MM.1S (cell line): ENCODE measurements around the gene OSBPL5.

Experiments used
- DNase-seq: peaks from one replicate; pipeline ENCODE4 v3.0.0-alpha.2; 2015
- H2AFZ ChIP-seq: fragments of 300-600 bp; sonication (generic); 2 replicates; pipeline ENCODE4 v1.6.0; 2016; ENCODE audit warnings: antibody characterized with exemption, low read length
- H3F3A ChIP-seq: fragments of 300-600 bp; sonication (generic); 2 replicates; pipeline ENCODE4 v1.6.1; 2016; ENCODE audit warnings: mild to moderate bottlenecking, antibody characterized with exemption, low read length, moderate library complexity, mixed read lengths; ENCODE audit not compliant: insufficient read depth
- H3K27ac ChIP-seq: fragments of 300-600 bp; sonication (generic); 2 replicates; pipeline ENCODE4 v1.5.1; 2016; ENCODE audit warnings: mild to moderate bottlenecking, low read length
- H3K27me3 ChIP-seq: fragments of 300-600 bp; sonication (generic); replicated peaks from 2 replicates; pipeline ENCODE4 v1.6.0; 2016; ENCODE audit warnings: low read length; ENCODE audit not compliant: insufficient read depth
- H3K36me3 ChIP-seq: fragments of 300-600 bp; sonication (generic); replicated peaks from 2 replicates; pipeline ENCODE4 v1.6.1; 2016; ENCODE audit warnings: mild to moderate bottlenecking, low read length, mixed read lengths; ENCODE audit not compliant: insufficient read depth
- H3K4me1 ChIP-seq: fragments of 300-600 bp; sonication (generic); 2 replicates; pipeline ENCODE4 v1.6.1; 2016; ENCODE audit warnings: low read length, mixed read lengths
- H3K4me2 ChIP-seq: fragments of 300-600 bp; sonication (generic); 2 replicates; pipeline ENCODE4 v1.6.0; 2016; ENCODE audit warnings: low read depth, low read length
- H3K4me3 ChIP-seq: fragments of 300-600 bp; sonication (generic); 2 replicates; pipeline ENCODE4 v1.5.1; 2016; ENCODE audit warnings: low read length, mixed read lengths
- H3K79me2 ChIP-seq: fragments of 300-600 bp; sonication (generic); 2 replicates; pipeline ENCODE4 v1.6.1; 2016; ENCODE audit warnings: mixed run types, low read length, mixed read lengths
- H3K9ac ChIP-seq: fragments of 300-600 bp; sonication (generic); 2 replicates; pipeline ENCODE4 v1.6.1; 2016; ENCODE audit warnings: low read length, mixed read lengths
- H3K9me2 ChIP-seq: fragments of 300-600 bp; sonication (generic); replicated peaks from 2 replicates; pipeline ENCODE4 v1.6.1; 2016; ENCODE audit warnings: mild to moderate bottlenecking, low read length, mixed read lengths; ENCODE audit not compliant: insufficient read depth
- H3K9me3 ChIP-seq: fragments of 300-600 bp; sonication (generic); replicated peaks from 2 replicates; pipeline ENCODE4 v1.6.1; 2016; ENCODE audit warnings: mild to moderate bottlenecking, low read length, mixed read lengths; ENCODE audit not compliant: insufficient read depth
- H4K20me1 ChIP-seq: fragments of 300-600 bp; sonication (generic); 2 replicates; pipeline ENCODE4 v1.6.1; 2016; ENCODE audit warnings: mild to moderate bottlenecking, low read length, moderate library complexity, mixed read lengths; ENCODE audit not compliant: insufficient read depth
- EZH2 ChIP-seq: fragments of 300-600 bp; sonication (generic); optimal IDR thresholded peaks from 2 replicates; pipeline ENCODE3; 2017; ENCODE audit warnings: low read depth, mild to moderate bottlenecking, antibody characterized with exemption, low read length, mixed read lengths
- EZH2phosphoT487 ChIP-seq: fragments of 300-600 bp; sonication (generic); IDR thresholded peaks from 2 replicates; pipeline ENCODE4 v1.6.1; 2018; ENCODE audit warnings: antibody characterized with exemption, low read length
- TF ChIP-seq, protein P1 (sequence below): fragments of 300-600 bp; sonication (generic); IDR thresholded peaks from 2 replicates; pipeline ENCODE4 v1.5.1; 2016; ENCODE audit warnings: antibody characterized with exemption, low read length, mixed read lengths

The OSBPL5 gene

DNA sequence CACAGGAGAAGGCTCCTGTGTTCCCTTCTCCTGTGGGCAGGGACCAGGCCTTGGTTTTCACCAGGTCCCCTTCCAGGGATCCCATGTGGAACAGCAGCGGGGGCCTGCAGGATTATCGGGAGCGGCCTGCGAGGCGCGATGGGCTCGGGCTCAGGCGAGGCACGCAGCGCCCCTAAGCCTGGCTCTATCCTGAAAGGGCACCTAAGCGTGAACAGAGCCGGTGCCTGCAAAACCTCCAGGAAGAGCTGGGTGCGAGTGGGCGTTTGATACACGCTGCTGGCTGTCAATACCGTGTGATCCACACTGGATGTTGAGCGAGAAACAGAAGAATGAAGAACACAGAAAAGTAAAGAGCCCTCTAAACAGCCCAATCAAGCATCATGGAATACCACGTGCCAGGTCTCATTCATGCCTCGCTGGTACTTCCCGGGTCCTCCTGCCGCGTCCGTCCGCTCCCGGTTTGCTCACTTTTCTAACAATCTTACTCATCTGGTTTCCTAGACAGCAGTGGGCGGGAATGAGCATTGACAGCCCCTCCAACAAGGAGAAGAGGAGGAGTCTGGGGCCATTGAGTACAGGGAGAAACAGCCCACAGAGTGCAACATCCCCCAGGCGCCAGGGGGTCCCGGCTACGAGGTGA is 12.5 kb downstream of the OSBPL5 start:
- Histone ChIP-seq H3K79me2 (peaks cover 3% of the 10 kb centered on the region; the same call in 1 of the 2 replicates), H3K4me2 (no peak overlapping the region), H3K27me3 (no peaks in the 10 kb centered on the region)

DNA sequence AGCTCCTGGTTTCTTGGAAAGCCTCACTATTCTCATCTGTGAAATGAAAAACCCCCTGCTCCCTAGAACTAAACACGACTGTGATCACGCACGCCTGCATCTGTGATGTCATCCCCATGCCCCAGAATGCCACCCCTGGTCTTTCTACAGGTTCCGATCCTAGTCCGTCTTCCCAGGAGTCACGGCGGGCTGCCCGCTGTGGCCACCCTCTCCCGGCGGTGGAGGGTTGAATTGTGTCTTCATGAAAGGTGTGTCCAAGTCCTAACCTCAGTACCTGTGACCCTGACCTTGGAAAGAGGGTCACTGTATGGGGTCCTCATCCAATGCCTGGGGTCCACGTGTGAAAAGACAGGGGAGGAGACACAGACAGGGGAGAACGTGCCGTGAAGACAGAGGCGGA is 14.4 kb downstream of the OSBPL5 start:
- no peak overlapping the region for H3K4me3 ChIP-seq
- no peaks in the 10 kb centered on the region; the same call in 1 of the 2 replicates for H3K79me2 ChIP-seq
- TF ChIP-seq EZH2 (no peak), EZH2phosphoT487 (no peak)
- TF ChIP-seq, protein P1, sequence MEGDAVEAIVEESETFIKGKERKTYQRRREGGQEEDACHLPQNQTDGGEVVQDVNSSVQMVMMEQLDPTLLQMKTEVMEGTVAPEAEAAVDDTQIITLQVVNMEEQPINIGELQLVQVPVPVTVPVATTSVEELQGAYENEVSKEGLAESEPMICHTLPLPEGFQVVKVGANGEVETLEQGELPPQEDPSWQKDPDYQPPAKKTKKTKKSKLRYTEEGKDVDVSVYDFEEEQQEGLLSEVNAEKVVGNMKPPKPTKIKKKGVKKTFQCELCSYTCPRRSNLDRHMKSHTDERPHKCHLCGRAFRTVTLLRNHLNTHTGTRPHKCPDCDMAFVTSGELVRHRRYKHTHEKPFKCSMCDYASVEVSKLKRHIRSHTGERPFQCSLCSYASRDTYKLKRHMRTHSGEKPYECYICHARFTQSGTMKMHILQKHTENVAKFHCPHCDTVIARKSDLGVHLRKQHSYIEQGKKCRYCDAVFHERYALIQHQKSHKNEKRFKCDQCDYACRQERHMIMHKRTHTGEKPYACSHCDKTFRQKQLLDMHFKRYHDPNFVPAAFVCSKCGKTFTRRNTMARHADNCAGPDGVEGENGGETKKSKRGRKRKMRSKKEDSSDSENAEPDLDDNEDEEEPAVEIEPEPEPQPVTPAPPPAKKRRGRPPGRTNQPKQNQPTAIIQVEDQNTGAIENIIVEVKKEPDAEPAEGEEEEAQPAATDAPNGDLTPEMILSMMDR, result no peak

More for the DNA sequence above, 12.5 kb downstream of the OSBPL5 start:
- no peak for DNase-seq
- no peaks in the 10 kb centered on the region for H3K4me1 ChIP-seq
- no peak overlapping the region for H2AFZ ChIP-seq
- H3F3A ChIP-seq, result no peaks in the 10 kb centered on the region
- H4K20me1 ChIP-seq, result no peaks in the 10 kb centered on the region
- no peaks in the 10 kb centered on the region for H3K9me2 ChIP-seq
- H3K9ac ChIP-seq, result no peak overlapping the region
- H3K9me3 ChIP-seq, result no peaks in the 10 kb centered on the region
- H3K36me3 ChIP-seq, result no peaks in the 10 kb centered on the region
- TF ChIP-seq EZH2phosphoT487 (no peak), EZH2 (no peak)
- TF ChIP-seq, protein P1, result no peak
- no peak overlapping the region for H3K4me3 ChIP-seq
- H3K27ac ChIP-seq, result no peak overlapping the region

DNA sequence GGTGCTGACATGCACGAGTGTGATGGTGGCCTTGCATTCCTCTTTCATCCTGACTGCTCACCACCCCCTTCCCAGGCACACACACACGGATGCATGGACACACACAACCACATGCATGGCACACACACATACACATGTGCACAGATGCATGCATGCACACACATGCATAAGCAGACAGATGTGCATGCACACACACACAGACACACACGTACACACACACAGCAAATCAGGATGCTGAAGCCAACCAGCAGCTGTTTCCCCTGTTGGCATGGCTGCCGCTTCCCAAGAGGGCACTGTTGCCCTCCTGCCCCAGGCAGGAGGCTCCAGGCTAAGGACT is 15.3 kb downstream of the OSBPL5 start:
- Histone ChIP-seq H4K20me1 (no peaks in the 10 kb centered on the region), H3K36me3 (no peaks in the 10 kb centered on the region)

More for the DNA sequence above, 14.4 kb downstream of the OSBPL5 start:
- Histone ChIP-seq H3K4me2 (no peak overlapping the region), H3K36me3 (no peaks in the 10 kb centered on the region), H3K9me2 (no peaks in the 10 kb centered on the region), H3F3A (no peaks in the 10 kb centered on the region), H3K4me1 (no peaks in the 10 kb centered on the region), H3K9me3 (no peaks in the 10 kb centered on the region), H4K20me1 (no peaks in the 10 kb centered on the region), H3K27ac (no peak overlapping the region), H2AFZ (no peak overlapping the region), H3K9ac (no peak overlapping the region), H3K27me3 (no peaks in the 10 kb centered on the region)
- no peak for DNase-seq

More for the DNA sequence above, 15.3 kb downstream of the OSBPL5 start:
- no peak overlapping the region for H3K27ac ChIP-seq
- H3K9me3 ChIP-seq, result no peaks in the 10 kb centered on the region
- H2AFZ ChIP-seq, result no peak overlapping the region
- H3K9ac ChIP-seq, result no peak overlapping the region
- DNase-seq, result no peak
- H3K27me3 ChIP-seq, result no peaks in the 10 kb centered on the region
- TF ChIP-seq EZH2phosphoT487, result no peak
- no peak for TF ChIP-seq EZH2
- TF ChIP-seq, protein P1, result no peak
- no peak overlapping the region for H3K4me3 ChIP-seq
- H3K4me2 ChIP-seq, result no peak overlapping the region
- H3K4me1 ChIP-seq, result no peaks in the 10 kb centered on the region
- no peaks in the 10 kb centered on the region for H3K79me2 ChIP-seq
- no peaks in the 10 kb centered on the region for H3F3A ChIP-seq
- H3K9me2 ChIP-seq, result no peaks in the 10 kb centered on the region
